NCI-H1694 treated with DMSO at 0.1 percent for 48 hours (cell line): Measurements from ENCODE around the gene SFXN1.

Experiments
- DNase-seq: peaks from one replicate; lab custom pipeline; 2025; lab: John Stamatoyannopoulos, UW

The SFXN1 gene

GRCh38 chr5:175575301-175575700, 96.9 kb downstream of the SFXN1 start:
- DNase-seq = no peak

DNA sequence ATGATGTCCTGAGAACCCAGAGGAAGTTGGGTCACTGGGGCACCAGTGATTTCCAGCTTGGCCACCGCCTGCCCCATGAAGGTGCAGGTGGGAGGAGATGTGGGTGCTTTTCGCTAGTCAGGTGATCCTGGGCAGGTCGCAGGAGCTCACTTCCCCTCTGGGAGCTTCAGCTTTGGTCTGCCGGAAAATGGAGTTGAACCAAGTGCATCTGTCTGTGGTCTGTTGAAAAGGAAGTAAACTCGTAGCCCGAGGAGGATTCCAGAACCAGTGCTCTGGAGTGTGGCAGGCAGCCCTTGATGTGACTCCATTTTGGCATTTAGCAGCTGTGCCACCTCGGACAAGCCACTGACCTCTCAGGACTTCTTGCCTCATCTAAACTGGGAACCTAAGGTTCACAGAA, 97.7 kb downstream of the SFXN1 start:
- DNase-seq = no peak

DNA sequence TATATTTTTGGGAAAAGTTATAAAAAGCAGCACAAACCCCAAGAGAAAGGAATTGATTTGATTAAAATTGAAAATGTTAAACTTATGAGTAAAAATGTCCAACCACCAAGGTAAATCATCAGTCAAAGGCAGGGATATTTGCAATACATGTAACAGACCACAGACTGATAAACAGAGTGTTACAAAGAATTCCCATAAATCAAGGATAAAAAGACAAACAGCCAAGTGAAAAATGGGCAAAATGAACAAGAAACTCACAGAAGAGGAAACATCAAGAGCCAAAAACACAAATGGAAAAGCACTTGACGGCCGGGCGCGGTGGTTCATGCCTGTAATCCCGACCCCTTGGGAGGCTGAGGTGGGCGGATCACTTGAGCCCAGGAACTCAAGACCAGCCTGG, 98.2 kb downstream of the SFXN1 start:
- no peak for DNase-seq
